OCI-LY1 (cell line): ENCODE results near the gene FILIP1L.

Source experiments
- EZH2 ChIP-seq: fragments of 200-600 bp; sonication (generic), shearing (Covaris generic); IDR thresholded peaks from 2 replicates; pipeline ENCODE4 v1.8.0; 2017; ENCODE audit warnings: borderline replicate concordance, mixed run types, mild to moderate bottlenecking, antibody characterized with exemption, low read length, moderate library complexity, mixed read lengths
- TF ChIP-seq, protein P1 (sequence below): fragments of 200-600 bp; sonication (generic), shearing (Covaris generic); IDR thresholded peaks from 2 replicates; pipeline ENCODE4 v1.5.1; 2017; ENCODE audit warnings: mild to moderate bottlenecking, antibody characterized with exemption, low read length, moderate library complexity, mixed read lengths

GRCh38 chr3:99810403-99810802 lies 303.9 kb downstream of the FILIP1L start:
- TF ChIP-seq, protein P1, sequence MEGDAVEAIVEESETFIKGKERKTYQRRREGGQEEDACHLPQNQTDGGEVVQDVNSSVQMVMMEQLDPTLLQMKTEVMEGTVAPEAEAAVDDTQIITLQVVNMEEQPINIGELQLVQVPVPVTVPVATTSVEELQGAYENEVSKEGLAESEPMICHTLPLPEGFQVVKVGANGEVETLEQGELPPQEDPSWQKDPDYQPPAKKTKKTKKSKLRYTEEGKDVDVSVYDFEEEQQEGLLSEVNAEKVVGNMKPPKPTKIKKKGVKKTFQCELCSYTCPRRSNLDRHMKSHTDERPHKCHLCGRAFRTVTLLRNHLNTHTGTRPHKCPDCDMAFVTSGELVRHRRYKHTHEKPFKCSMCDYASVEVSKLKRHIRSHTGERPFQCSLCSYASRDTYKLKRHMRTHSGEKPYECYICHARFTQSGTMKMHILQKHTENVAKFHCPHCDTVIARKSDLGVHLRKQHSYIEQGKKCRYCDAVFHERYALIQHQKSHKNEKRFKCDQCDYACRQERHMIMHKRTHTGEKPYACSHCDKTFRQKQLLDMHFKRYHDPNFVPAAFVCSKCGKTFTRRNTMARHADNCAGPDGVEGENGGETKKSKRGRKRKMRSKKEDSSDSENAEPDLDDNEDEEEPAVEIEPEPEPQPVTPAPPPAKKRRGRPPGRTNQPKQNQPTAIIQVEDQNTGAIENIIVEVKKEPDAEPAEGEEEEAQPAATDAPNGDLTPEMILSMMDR = no peak
- TF ChIP-seq EZH2 = no peak
